Measurements from ENCODE around the gene PRTN3. TPM values are rescaled to one million over a fixed set of nuclear protein-coding genes. Genes with fewer than 3 reads are reported as not detected.

PRTN3 gene
- total RNA-seq = not detected

- peaks cover 3% of the 10 kb centered on the region for H3K36me3 Mint-ChIP-seq
- CTCF ChIA-PET = no interaction called here
- ATAC-seq (no peak), DNase-seq (no peak)
- no peak within 1 kb of the TSS for H3K27ac Mint-ChIP-seq
- H3K9me3 Mint-ChIP-seq (ENCODE audit: low read depth) = peaks cover 3% of the 10 kb centered on the region
- H3K4me1 Mint-ChIP-seq = peaks cover 6% of the 10 kb centered on the region
- H3K27me3 Mint-ChIP-seq = peaks cover 33% of the 10 kb centered on the region
- no peak within 1 kb of the TSS for H3K4me3 Mint-ChIP-seq
Measured at GRCh38 chr19:840519-841206, at the start of gene PRTN3. PRTN3 (plus strand) TSS chr19:840999; CDS start chr19:841009, 10 bp downstream.

DNA sequence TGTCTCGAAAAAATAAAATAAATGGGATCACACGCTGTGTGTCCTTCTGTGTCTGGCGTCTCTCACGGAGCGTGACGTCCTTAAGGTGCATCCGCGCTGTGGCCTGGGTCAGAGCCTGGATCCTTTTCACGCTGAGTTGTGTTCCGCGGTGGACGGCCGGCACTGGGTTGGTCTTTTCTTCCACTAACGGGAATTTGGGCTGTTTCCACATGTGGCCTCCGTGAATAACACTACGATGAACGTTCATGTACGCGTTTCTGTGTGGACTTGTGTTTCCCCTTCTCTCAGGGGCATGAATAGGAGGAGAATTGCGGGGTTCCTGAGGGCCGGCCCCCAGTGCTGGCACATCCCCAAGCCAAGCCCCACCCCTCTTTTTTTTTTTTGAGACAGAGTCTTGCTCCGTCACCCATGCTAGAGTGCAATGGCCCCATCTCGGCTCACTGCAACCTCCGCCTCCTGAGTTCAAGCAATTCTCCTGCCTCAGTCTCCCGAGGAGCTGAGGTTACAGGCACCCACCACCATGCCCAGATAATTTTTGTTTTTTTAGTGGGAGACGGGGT is 49.7 kb upstream of the PRTN3 start:
- Mint-ChIP-seq H3K36me3 (no peaks in the 10 kb centered on the region), H3K9me3 (ENCODE audit: low read depth) (no peaks in the 10 kb centered on the region), H3K27ac (no peak overlapping the region), H3K27me3 (no peaks in the 10 kb centered on the region), H3K4me3 (no peak overlapping the region), H3K4me1 (no peaks in the 10 kb centered on the region)
- DNase-seq = no peak
- no peak for ATAC-seq
- CTCF ChIA-PET = interaction anchor here (1.0 kb wide), 1 partner anchor 20 kb away, joined by 3 read pairs; no protein-coding TSS in a partner anchor

DNA sequence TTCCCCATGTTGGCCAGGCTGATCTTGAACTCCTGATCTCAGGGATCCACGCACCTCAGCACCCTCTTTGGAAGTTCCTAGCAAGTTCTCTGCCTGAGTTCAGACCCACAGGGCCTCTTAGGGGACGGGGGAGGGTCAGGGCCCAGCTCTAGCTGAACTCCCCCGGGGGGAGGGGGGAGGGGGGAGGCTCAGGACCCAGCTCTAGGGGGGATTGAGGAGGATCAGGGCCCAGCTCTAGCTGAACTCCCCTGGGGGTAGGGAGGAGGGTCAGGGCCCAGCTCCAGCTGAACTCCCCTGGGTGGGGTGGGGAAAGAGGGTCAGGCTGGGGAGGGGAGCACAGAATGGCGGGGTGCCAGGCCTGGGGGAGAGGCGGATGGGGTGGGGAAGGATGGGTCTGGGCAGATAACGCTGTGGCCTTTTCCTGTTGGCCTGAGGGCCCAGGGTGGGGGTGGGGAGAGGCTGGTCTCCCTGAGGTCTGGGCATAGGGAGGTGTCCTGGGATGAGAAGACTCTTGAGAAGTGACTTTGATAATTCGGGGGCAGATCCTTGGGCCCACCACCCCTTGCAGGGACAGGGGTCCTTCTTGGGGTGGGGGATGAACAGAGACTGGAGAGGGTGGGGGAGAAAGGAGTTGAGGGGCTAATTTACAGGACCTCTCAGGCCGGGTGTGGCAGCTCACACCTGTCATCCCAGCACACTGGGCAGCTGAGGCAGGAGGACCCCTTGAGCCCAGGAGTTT is 49.1 kb upstream of the PRTN3 start:
- no peaks in the 10 kb centered on the region for H3K36me3 Mint-ChIP-seq
- H3K27ac Mint-ChIP-seq = no peak overlapping the region
- no peak overlapping the region for H3K4me3 Mint-ChIP-seq
- peaks cover 1% of the 10 kb centered on the region for H3K4me1 Mint-ChIP-seq
- no peaks in the 10 kb centered on the region for H3K27me3 Mint-ChIP-seq
- CTCF ChIA-PET = interaction anchor here (1.0 kb wide), 1 partner anchor 21 kb away, joined by 3 read pairs; no protein-coding TSS in a partner anchor
- DNase-seq (no peak), ATAC-seq (no peak)
- H3K9me3 Mint-ChIP-seq (ENCODE audit: low read depth) = no peaks in the 10 kb centered on the region

DNA sequence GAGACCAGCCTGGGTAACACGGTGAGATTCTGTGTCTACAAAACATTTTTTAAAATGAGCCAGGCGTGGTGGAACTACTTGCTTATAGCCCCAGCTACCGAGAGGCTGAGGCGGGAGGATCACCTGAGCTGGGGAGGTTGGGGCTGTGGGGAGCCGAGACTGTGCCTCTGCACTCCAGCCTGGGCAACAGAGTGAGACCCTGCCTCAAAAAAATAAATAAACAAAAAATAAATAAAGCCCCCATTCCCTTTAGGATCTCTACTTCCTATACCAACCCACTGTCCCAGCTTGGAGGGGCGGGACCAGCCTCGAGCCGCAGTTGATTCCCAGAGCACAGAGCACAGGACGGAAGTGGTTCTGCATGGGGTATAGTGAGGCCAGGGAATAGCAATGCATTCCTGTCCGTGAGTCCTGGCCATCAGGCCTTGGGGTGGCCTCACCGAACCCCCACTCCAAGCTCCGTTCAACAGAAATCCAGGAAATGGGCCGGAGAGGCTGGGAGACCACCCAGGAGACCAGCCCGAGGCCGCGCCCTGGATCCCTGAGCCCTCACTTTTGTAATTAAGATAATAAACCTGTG is 48.4 kb upstream of the PRTN3 start:
- Mint-ChIP-seq H3K27me3 (peaks cover 2% of the 10 kb centered on the region), H3K4me3 (no peak overlapping the region), H3K4me1 (peaks cover 2% of the 10 kb centered on the region), H3K27ac (no peak overlapping the region), H3K9me3 (ENCODE audit: low read depth) (no peaks in the 10 kb centered on the region), H3K36me3 (no peaks in the 10 kb centered on the region)
- CTCF ChIA-PET = interaction anchor here (1.0 kb wide), 1 partner anchor 21 kb away, joined by 3 read pairs; no protein-coding TSS in a partner anchor
- ATAC-seq = no peak
- no peak for DNase-seq

- Mint-ChIP-seq H3K27me3 (peaks cover 2% of the 10 kb centered on the region), H3K4me1 (peaks cover 2% of the 10 kb centered on the region), H3K36me3 (peaks cover 5% of the 10 kb centered on the region), H3K9me3 (ENCODE audit: low read depth) (no peaks in the 10 kb centered on the region), H3K4me3 (no peak overlapping the region), H3K27ac (no peak overlapping the region)
- ATAC-seq (no peak), DNase-seq (no peak)
- CTCF ChIA-PET = no interaction called here
Measured at GRCh38 chr19:793806-794205, 47.0 kb upstream of the PRTN3 start.

- CTCF ChIA-PET = no interaction called here
- Mint-ChIP-seq H3K4me3 (peak overlapping the region; percentile 11), H3K27ac (no peak overlapping the region), H3K36me3 (peaks cover 17% of the 10 kb centered on the region), H3K27me3 (peaks cover 2% of the 10 kb centered on the region), H3K4me1 (peaks cover 8% of the 10 kb centered on the region), H3K9me3 (ENCODE audit: low read depth) (no peaks in the 10 kb centered on the region)
- no peak for DNase-seq
- no peak for ATAC-seq
Measured at GRCh38 chr19:795073-795611, 45.7 kb upstream of the PRTN3 start.

- Mint-ChIP-seq H3K27ac (no peak overlapping the region), H3K9me3 (ENCODE audit: low read depth) (no peaks in the 10 kb centered on the region), H3K4me1 (peaks cover 14% of the 10 kb centered on the region), H3K4me3 (peak overlapping the region; percentile 86), H3K36me3 (peaks cover 22% of the 10 kb centered on the region), H3K27me3 (peaks cover 2% of the 10 kb centered on the region)
- CTCF ChIA-PET = interaction anchor here (0.6 to 1.6 kb wide), 3 partner anchors 20 to 284 kb away, joined by 3 read pairs; no protein-coding TSS in a partner anchor
- no peak for DNase-seq
- no peak for ATAC-seq
Measured at GRCh38 chr19:795691-796581, 44.9 kb upstream of the PRTN3 start.

- H3K4me1 Mint-ChIP-seq = peaks cover 24% of the 10 kb centered on the region
- peaks cover 2% of the 10 kb centered on the region for H3K27me3 Mint-ChIP-seq
- DNase-seq (peak; percentile 100), ATAC-seq (peak; percentile 85)
- CTCF ChIA-PET = interaction anchor here (0.6 to 1.6 kb wide), 4 partner anchors 21 to 285 kb away, joined by 3 read pairs; no protein-coding TSS in a partner anchor
- H3K9me3 Mint-ChIP-seq (ENCODE audit: low read depth) = no peaks in the 10 kb centered on the region
- peaks cover 26% of the 10 kb centered on the region for H3K36me3 Mint-ChIP-seq
- H3K27ac Mint-ChIP-seq = peak within 1 kb of the TSS; percentile 81
- peak within 1 kb of the TSS; percentile 86 for H3K4me3 Mint-ChIP-seq
Measured at GRCh38 chr19:796692-797527, 43.9 kb upstream of the PRTN3 start, which contains the start of gene PTBP1. PTBP1 (plus strand) TSS chr19:797452; CDS start chr19:797498, 46 bp downstream.

DNA sequence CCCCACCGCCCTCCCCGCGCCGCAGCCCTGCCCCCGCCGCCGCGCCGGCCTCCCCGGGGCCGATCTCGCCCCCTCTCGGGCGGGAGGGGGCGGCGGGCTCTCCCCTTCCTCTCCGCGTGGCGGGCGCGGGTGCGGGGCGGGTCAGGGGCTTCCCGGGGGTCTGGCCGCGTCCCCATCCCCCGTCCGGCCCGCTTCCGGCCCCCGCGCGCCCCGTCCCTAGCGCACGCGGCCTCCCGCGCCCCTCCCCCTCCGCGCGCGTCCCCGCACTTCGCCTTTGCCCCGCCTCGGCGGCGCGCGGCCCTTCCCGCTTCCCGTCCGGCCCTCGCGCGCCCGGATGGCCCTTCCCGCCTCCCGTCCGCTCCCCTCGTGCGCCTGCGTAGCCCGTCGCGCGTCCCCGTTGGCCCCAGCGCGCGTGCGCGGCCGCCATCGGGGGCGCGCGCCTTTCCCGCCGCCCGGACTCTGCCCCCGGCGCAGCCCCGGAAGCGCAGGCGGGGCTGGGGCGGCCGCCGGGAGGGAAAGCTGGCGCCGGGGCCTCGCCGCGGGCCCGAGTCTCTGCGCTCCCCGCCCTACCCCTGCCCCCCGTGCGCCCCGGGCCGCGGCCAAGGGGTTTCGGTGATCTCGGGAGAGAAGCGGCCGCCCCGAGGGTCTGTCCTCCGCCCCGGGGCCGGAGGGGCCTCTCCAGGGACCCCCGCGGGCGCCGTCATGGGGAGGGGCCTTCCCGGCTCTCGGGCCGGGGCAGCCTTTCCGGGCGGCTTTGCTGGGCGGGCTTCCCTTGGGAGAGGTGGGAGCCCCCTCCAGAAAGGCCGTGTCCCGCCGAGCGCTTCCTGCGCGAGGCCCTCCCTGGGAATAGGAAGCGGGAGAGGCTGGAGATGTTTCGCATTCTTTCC is 43.0 kb upstream of the PRTN3 start:
- peak overlapping the region; percentile 81 for H3K4me3 Mint-ChIP-seq
- H3K36me3 Mint-ChIP-seq = peaks cover 31% of the 10 kb centered on the region
- H3K4me1 Mint-ChIP-seq = peaks cover 33% of the 10 kb centered on the region
- H3K9me3 Mint-ChIP-seq (ENCODE audit: low read depth) = no peaks in the 10 kb centered on the region
- DNase-seq = peak; percentile 93
- CTCF ChIA-PET = interaction anchor here (1.4 to 1.5 kb wide), 2 partner anchors 28 to 68 kb away, joined by 3 to 5 read pairs; no protein-coding TSS in a partner anchor
- peaks cover 2% of the 10 kb centered on the region for H3K27me3 Mint-ChIP-seq
- peak; percentile 37 for ATAC-seq
- peak overlapping the region; percentile 81 for H3K27ac Mint-ChIP-seq

- Mint-ChIP-seq H3K27me3 (peaks cover 2% of the 10 kb centered on the region), H3K27ac (peak overlapping the region; percentile 85), H3K4me1 (peaks cover 38% of the 10 kb centered on the region), H3K9me3 (ENCODE audit: low read depth) (no peaks in the 10 kb centered on the region), H3K36me3 (peaks cover 36% of the 10 kb centered on the region), H3K4me3 (peak overlapping the region; percentile 81)
- CTCF ChIA-PET = interaction anchor here (1.4 to 1.5 kb wide), 2 partner anchors 29 to 67 kb away, joined by 3 to 5 read pairs; no protein-coding TSS in a partner anchor
- DNase-seq = peak; percentile 53
- ATAC-seq = no peak
Measured at GRCh38 chr19:798415-799075, 42.3 kb upstream of the PRTN3 start.
